ENCODE measurements around the gene EEF1B2.
"Not testable (repeated sequence)": the region's sequence is repeated elsewhere in the genome, so short reads cannot be mapped to it uniquely, and the experiment has no call there.

GRCh38 chr2:206122569-206122968, 37.1 kb upstream of the EEF1B2 start:
- TF ChIP-seq, protein P1, sequence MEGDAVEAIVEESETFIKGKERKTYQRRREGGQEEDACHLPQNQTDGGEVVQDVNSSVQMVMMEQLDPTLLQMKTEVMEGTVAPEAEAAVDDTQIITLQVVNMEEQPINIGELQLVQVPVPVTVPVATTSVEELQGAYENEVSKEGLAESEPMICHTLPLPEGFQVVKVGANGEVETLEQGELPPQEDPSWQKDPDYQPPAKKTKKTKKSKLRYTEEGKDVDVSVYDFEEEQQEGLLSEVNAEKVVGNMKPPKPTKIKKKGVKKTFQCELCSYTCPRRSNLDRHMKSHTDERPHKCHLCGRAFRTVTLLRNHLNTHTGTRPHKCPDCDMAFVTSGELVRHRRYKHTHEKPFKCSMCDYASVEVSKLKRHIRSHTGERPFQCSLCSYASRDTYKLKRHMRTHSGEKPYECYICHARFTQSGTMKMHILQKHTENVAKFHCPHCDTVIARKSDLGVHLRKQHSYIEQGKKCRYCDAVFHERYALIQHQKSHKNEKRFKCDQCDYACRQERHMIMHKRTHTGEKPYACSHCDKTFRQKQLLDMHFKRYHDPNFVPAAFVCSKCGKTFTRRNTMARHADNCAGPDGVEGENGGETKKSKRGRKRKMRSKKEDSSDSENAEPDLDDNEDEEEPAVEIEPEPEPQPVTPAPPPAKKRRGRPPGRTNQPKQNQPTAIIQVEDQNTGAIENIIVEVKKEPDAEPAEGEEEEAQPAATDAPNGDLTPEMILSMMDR (IDR thresholded peaks at IDR 0.05): not testable (repeated sequence)
- not testable (repeated sequence) for TF ChIP-seq POLR2AphosphoS5 (IDR thresholded peaks at IDR 0.05)

Data from suprapubic skin (tissue), 3 donors.